ENCODE results near the gene RAP1GAP.

RAP1GAP gene

GRCh38 chr1:21662426-21663247, 6.5 kb downstream of the RAP1GAP start:
- no peak for DNase-seq (ENCODE audit: low spot score)

- no peak for DNase-seq (ENCODE audit: low spot score)
Observed at GRCh38 chr1:21661886-21662285, 7.3 kb downstream of the RAP1GAP start.

GRCh38 chr1:21659924-21660326, 9.2 kb downstream of the RAP1GAP start:
- no peak for DNase-seq (ENCODE audit: low spot score)

- DNase-seq (ENCODE audit: low spot score), result peak; percentile 60
Observed at GRCh38 chr1:21659099-21659923, 9.8 kb downstream of the RAP1GAP start.

- no peak for DNase-seq (ENCODE audit: low spot score)
Observed at GRCh38 chr1:21657456-21658190, 11.5 kb downstream of the RAP1GAP start.

GRCh38 chr1:21655748-21656147, 13.4 kb downstream of the RAP1GAP start:
- no peak for DNase-seq (ENCODE audit: low spot score)

- DNase-seq (ENCODE audit: low spot score), result no peak
Observed at GRCh38 chr1:21655259-21655658, 13.9 kb downstream of the RAP1GAP start.

- DNase-seq (ENCODE audit: low spot score), result no peak
Observed at GRCh38 chr1:21654209-21654608, 14.9 kb downstream of the RAP1GAP start.

- no peak for DNase-seq (ENCODE audit: low spot score)
Observed at GRCh38 chr1:21653744-21654100, 15.4 kb downstream of the RAP1GAP start.

GRCh38 chr1:21652937-21653743, 16.0 kb downstream of the RAP1GAP start:
- no peak for DNase-seq (ENCODE audit: low spot score)

GRCh38 chr1:21652101-21652936, 16.8 kb downstream of the RAP1GAP start:
- no peak for DNase-seq (ENCODE audit: low spot score)

- peak; percentile 19 for DNase-seq (ENCODE audit: low spot score)
Observed at GRCh38 chr1:21651214-21652042, 17.7 kb downstream of the RAP1GAP start.

- no peak for DNase-seq (ENCODE audit: low spot score)
Observed at GRCh38 chr1:21650400-21650799, 18.8 kb downstream of the RAP1GAP start.

- no peak for DNase-seq (ENCODE audit: low spot score)
Observed at GRCh38 chr1:21649315-21649714, 19.8 kb downstream of the RAP1GAP start.

- DNase-seq (ENCODE audit: low spot score), result no peak
Observed at GRCh38 chr1:21648791-21649190, 20.4 kb downstream of the RAP1GAP start.

GRCh38 chr1:21648352-21648730, 20.8 kb downstream of the RAP1GAP start:
- no peak for DNase-seq (ENCODE audit: low spot score)

- peak; percentile 27 for DNase-seq (ENCODE audit: low spot score)
Observed at GRCh38 chr1:21647431-21648351, 21.5 kb downstream of the RAP1GAP start.

- no peak for DNase-seq (ENCODE audit: low spot score)
Observed at GRCh38 chr1:21645550-21645949, 23.6 kb downstream of the RAP1GAP start.

GRCh38 chr1:21644906-21645305, 24.3 kb downstream of the RAP1GAP start:
- no peak for DNase-seq (ENCODE audit: low spot score)

All from activated CD4-positive, alpha-beta T cell treated with anti-CD3 and anti-CD28 coated beads, Interleukin-2, Interleukin-4, amounts not matched to agents 100 ng/mL and 50 ng/mL, durations not matched to agents 16 hours and 8 hours (primary cell).